HepG2 (cell line): ENCODE data around the gene GBP1. TPM values are rescaled to one million over a fixed set of nuclear protein-coding genes. Genes with fewer than 3 reads are reported as not detected.
A peak's percentile ranks its signal among the peaks of the same experiment; 100 is the strongest.

Source experiments
- ATF7-NPFF ChIP-seq: sonication (generic); formaldehyde crosslinking; IDR thresholded peaks from 2 replicates; pipeline ENCODE4 v1.8.1; 2023; ENCODE audit warnings: mild to moderate bottlenecking, low read depth, missing genetic modification reagents, moderate library complexity
- CBFB ChIP-seq: sonication (generic); formaldehyde crosslinking; IDR thresholded peaks from 2 replicates; pipeline ENCODE4 v1.4.0; 2020; ENCODE audit warnings: missing genetic modification reagents
- FOXA1 ChIP-seq, 2 experiments: fragments of 450-650 bp in 1 of 2; sonication (generic) in 1 of 2; formaldehyde crosslinking in 1 of 2; IDR thresholded peaks; 2 replicates each; pipeline versions ENCODE4 v1.4.0 to v1.6.1; 2016 to 2020; ENCODE audit warnings: missing genetic modification reagents in 1 of 2
- GABPA ChIP-seq, 2 experiments: IDR thresholded peaks; 2 replicates each; pipeline ENCODE4 v1.6.1; 2011 to 2016; ENCODE audit warnings: low read depth in 2 of 2, low read length in 1 of 2, missing biosample characterization in 1 of 2, missing genetic modification characterization in 1 of 2
- HHEX ChIP-seq: IDR thresholded peaks from 2 replicates; pipeline ENCODE4 v1.6.1; 2016; ENCODE audit warnings: control low read depth
- HNF4G ChIP-seq, 2 experiments: sonication (generic) in 1 of 2; formaldehyde crosslinking in 1 of 2; IDR thresholded peaks; 2 replicates each; pipeline versions ENCODE4 v1.4.0 to v1.6.1; 2011 to 2020; ENCODE audit warnings: borderline replicate concordance in 2 of 2, low read depth in 2 of 2, mild to moderate bottlenecking in 2 of 2, low read length in 1 of 2, missing genetic modification reagents in 1 of 2, moderate library complexity in 1 of 2
- JARID2 ChIP-seq: sonication (generic); formaldehyde crosslinking; IDR thresholded peaks from 2 replicates; pipeline ENCODE4 v1.8.1; 2023; ENCODE audit warnings: missing genetic modification reagents, inconsistent platforms; ENCODE audit not compliant: insufficient replicate concordance
- MAZ ChIP-seq, 2 experiments: sonication (generic) in 1 of 2; formaldehyde crosslinking in 1 of 2; IDR thresholded peaks; 2 replicates each; pipeline versions ENCODE4 v1.5.0 to v1.6.1; 2012 to 2020; ENCODE audit warnings: low read depth in 2 of 2, mild to moderate bottlenecking in 2 of 2, borderline replicate concordance in 1 of 2, improper control_type of control experiment in 1 of 2, low read length in 1 of 2, missing genetic modification reagents in 1 of 2, moderate library complexity in 1 of 2
- MEIS2 ChIP-seq: sonication (generic); formaldehyde crosslinking; IDR thresholded peaks from 2 replicates; pipeline ENCODE4 v1.9.0; 2021; ENCODE audit warnings: mild to moderate bottlenecking, missing genetic modification reagents
- NFIB ChIP-seq: sonication (generic); formaldehyde crosslinking; IDR thresholded peaks from 2 replicates; pipeline ENCODE4 v1.9.0; 2021; ENCODE audit warnings: missing genetic modification reagents, mild to moderate bottlenecking, borderline replicate concordance
- RARA ChIP-seq: IDR thresholded peaks from 2 replicates; pipeline ENCODE4 v1.6.1; 2016; ENCODE audit warnings: missing genetic modification reagents, missing compliant biosample characterization
- TCF7 ChIP-seq: sonication (generic); IDR thresholded peaks from 2 replicates; pipeline ENCODE4 v1.6.1; 2016; ENCODE audit warnings: antibody characterized with exemption, low read depth
- ZNF512 ChIP-seq: sonication (generic); formaldehyde crosslinking; IDR thresholded peaks from 2 replicates; pipeline ENCODE4 v1.4.0; 2020; ENCODE audit warnings: mild to moderate bottlenecking, missing genetic modification reagents
- ZNF674 ChIP-seq: sonication (generic); formaldehyde crosslinking; IDR thresholded peaks from 2 replicates; pipeline ENCODE4 v1.5.0; 2020; ENCODE audit warnings: low read depth, mild to moderate bottlenecking, missing genetic modification reagents
- ZNF724P ChIP-seq: sonication (generic); formaldehyde crosslinking; IDR thresholded peaks from 2 replicates; pipeline ENCODE4 v1.8.0; 2022; ENCODE audit warnings: missing genetic modification reagents, borderline replicate concordance
- ZNF749 ChIP-seq: sonication (generic); formaldehyde crosslinking; IDR thresholded peaks from 2 replicates; pipeline ENCODE4 v1.8.0; 2022; ENCODE audit warnings: mild to moderate bottlenecking, missing genetic modification reagents, moderate library complexity, borderline replicate concordance
- ZNF766 ChIP-seq: sonication (generic); formaldehyde crosslinking; IDR thresholded peaks from 2 replicates; pipeline ENCODE4 v1.5.0; 2020; ENCODE audit warnings: missing genetic modification reagents, borderline replicate concordance
- polyA plus RNA-seq, 8 experiments: library from polyadenylated mRNA; depleted of rRNA in 3 of 8; stranded (reverse) in 7 of 8; unstranded in 1 of 8; fragments of >200 nt; fragmentation: Illumina TruSeq in 4 of 8; extraction: Trizol in 4 of 8; gene quantifications; 2 replicates each; pipeline versions ENCODE4 v1.2.1 to v1.2.3, GENCODE V29; 2011 to 2016; ENCODE audit warnings: low read depth in 4 of 8, missing spikeins in 1 of 8, mixed read lengths in 1 of 8; ENCODE audit not compliant: insufficient read depth in 1 of 8
- total RNA-seq, 5 experiments: library from RNA; depleted of rRNA; stranded (reverse); fragments of >200 nt; fragmentation: Illumina TruSeq; extraction: Trizol; gene quantifications; 2 replicates each; pipeline ENCODE4 v1.2.3, GENCODE V29; 2016; ENCODE audit warnings: low read depth in 1 of 5
- TF ChIP-seq, protein P1 (sequence below): sonication (generic); formaldehyde crosslinking; IDR thresholded peaks from 2 replicates; pipeline ENCODE4 v1.4.0; 2020; ENCODE audit warnings: missing genetic modification reagents
- TF ChIP-seq, protein P2 (sequence below): sonication (generic); formaldehyde crosslinking; IDR thresholded peaks from 2 replicates; pipeline ENCODE4 v1.4.0; 2020; ENCODE audit warnings: missing genetic modification reagents, mild to moderate bottlenecking, borderline replicate concordance
- TF ChIP-seq, protein P3 (sequence below): sonication (generic); formaldehyde crosslinking; IDR thresholded peaks from 2 replicates; pipeline ENCODE4 v1.4.0; 2020; ENCODE audit warnings: mild to moderate bottlenecking, missing genetic modification reagents

GBP1 gene
- total and polyA plus RNA-seq, 2 of the 13 experiments (the other 11 are each of a cell fraction or from before 2014, with no cell fraction given), result 0.62 to 2.3 TPM

DNA sequence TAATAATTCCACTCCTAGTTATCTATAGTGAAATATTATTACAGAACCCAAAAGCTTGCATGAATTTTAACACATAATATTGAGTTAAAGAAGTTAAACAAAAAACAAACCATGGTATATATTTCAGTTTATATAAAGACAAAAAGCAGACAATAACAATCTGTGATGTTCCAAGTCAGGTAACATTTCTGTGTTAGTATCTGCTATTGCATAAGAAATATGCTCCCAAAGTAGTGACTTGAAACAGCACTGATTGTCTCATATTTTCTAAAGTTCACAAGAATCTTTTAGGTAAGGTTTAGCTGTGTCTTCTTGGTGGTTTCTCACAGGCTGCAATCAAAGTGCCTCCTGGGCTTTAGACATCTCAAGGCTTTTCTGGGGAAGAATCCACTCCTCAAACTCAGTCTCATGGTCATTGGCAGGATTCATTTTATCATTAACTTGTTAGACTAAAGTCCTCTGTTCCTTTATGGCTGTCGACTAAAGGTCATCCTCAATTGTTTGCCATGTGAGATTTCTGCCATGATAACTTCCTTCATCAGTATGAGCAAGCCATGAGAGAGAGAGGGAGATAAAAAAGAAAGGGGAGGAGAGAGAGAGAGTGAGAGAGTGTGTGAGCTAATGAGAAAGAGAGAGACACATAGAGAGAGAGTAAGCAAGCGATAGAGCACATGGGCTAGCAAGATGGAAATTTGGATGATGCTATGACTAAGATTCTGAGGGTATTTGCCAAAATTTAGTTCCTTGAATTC is 19.9 kb downstream of the GBP1 start (continued):
- TF ChIP-seq MAZ (IDR thresholded peaks at IDR 0.05; ENCODE audit: borderline replicate concordance, low read depth, low read length) (no peak), MAZ (CRISPR knock-in tag; IDR thresholded peaks at IDR 0.05; ENCODE audit: low read depth) (no peak), MEIS2 (CRISPR knock-in tag) (0 out of 2 replicates have a peak, but pooled peaks have one; percentile 56), ZNF724P (CRISPR knock-in tag) (no peak), HHEX (CRISPR knock-in tag) (no peak; the same call in 1 of the 2 replicates), CBFB (no peak), FOXA1 (IDR thresholded peaks at IDR 0.05) (no peak), FOXA1 (CRISPR knock-in tag; IDR thresholded peaks at IDR 0.05) (peak; percentile 66), RARA (CRISPR knock-in tag) (peak; percentile 67), ATF7-NPFF (CRISPR knock-in tag) (no peak), NFIB (CRISPR knock-in tag) (no peak), GABPA (IDR thresholded peaks at IDR 0.05; ENCODE audit: low read depth, low read length) (no peak), GABPA (CRISPR knock-in tag; IDR thresholded peaks at IDR 0.05; ENCODE audit: low read depth) (peak; percentile 18; the same call in 1 of the 2 replicates), ZNF512 (CRISPR knock-in tag) (no peak), ZNF766 (CRISPR knock-in tag) (no peak), ZNF674 (no peak), HNF4G (IDR thresholded peaks at IDR 0.05; ENCODE audit: borderline replicate concordance, low read depth, low read length) (peak; percentile 84), HNF4G (CRISPR knock-in tag; IDR thresholded peaks at IDR 0.05; ENCODE audit: borderline replicate concordance, low read depth) (peak; percentile 86; the same call in 1 of the 2 replicates), ZNF749 (CRISPR knock-in tag) (no peak), JARID2 (CRISPR knock-in tag) (no peak), TCF7 (peak; percentile 75)
- TF ChIP-seq, protein P1, sequence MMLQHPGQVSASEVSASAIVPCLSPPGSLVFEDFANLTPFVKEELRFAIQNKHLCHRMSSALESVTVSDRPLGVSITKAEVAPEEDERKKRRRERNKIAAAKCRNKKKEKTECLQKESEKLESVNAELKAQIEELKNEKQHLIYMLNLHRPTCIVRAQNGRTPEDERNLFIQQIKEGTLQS (CRISPR knock-in tag), result no peak
- TF ChIP-seq, protein P2, sequence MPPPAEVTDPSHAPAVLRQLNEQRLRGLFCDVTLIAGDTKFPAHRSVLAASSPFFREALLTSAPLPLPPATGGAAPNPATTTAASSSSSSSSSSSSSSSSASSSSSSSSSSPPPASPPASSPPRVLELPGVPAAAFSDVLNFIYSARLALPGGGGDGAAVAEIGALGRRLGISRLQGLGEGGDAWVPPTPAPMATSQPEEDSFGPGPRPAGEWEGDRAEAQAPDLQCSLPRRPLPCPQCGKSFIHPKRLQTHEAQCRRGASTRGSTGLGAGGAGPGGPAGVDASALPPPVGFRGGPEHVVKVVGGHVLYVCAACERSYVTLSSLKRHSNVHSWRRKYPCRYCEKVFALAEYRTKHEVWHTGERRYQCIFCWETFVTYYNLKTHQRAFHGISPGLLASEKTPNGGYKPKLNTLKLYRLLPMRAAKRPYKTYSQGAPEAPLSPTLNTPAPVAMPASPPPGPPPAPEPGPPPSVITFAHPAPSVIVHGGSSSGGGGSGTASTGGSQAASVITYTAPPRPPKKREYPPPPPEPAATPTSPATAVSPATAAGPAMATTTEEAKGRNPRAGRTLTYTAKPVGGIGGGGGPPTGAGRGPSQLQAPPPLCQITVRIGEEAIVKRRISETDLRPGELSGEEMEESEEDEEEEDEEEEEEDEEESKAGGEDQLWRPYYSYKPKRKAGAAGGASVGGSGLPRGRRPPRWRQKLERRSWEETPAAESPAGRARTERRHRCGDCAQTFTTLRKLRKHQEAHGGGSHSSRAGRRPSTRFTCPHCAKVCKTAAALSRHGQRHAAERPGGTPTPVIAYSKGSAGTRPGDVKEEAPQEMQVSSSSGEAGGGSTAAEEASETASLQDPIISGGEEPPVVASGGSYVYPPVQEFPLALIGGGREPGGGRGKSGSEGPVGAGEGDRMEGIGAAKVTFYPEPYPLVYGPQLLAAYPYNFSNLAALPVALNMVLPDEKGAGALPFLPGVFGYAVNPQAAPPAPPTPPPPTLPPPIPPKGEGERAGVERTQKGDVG (CRISPR knock-in tag), result no peak
- TF ChIP-seq, protein P3, sequence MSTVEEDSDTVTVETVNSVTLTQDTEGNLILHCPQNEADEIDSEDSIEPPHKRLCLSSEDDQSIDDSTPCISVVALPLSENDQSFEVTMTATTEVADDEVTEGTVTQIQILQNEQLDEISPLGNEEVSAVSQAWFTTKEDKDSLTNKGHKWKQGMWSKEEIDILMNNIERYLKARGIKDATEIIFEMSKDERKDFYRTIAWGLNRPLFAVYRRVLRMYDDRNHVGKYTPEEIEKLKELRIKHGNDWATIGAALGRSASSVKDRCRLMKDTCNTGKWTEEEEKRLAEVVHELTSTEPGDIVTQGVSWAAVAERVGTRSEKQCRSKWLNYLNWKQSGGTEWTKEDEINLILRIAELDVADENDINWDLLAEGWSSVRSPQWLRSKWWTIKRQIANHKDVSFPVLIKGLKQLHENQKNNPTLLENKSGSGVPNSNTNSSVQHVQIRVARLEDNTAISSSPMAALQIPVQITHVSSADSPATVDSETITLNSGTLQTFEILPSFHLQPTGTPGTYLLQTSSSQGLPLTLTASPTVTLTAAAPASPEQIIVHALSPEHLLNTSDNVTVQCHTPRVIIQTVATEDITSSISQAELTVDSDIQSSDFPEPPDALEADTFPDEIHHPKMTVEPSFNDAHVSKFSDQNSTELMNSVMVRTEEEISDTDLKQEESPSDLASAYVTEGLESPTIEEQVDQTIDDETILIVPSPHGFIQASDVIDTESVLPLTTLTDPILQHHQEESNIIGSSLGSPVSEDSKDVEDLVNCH (CRISPR knock-in tag), result no peak
